HUES48 (cell line): Measurements from ENCODE around the gene MSH3.
A peak's percentile ranks its signal among the peaks of the same experiment; 100 is the strongest.

Experiments
- H3K27ac ChIP-seq: one replicate; pipeline ENCODE4 v1.7.0; 2013; ENCODE audit warnings: low read depth, low read length, inconsistent platforms
- H3K27me3 ChIP-seq: 2 replicates; pipeline ENCODE4 v1.6.1; 2013; ENCODE audit warnings: mild to moderate bottlenecking, low read length; ENCODE audit not compliant: control insufficient read depth, insufficient read depth
- H3K36me3 ChIP-seq: 2 replicates; pipeline ENCODE4 v1.6.1; 2013; ENCODE audit warnings: low read length; ENCODE audit not compliant: control insufficient read depth, insufficient read depth
- H3K4me1 ChIP-seq: 2 replicates; pipeline ENCODE4 v1.6.1; 2013; ENCODE audit warnings: mild to moderate bottlenecking, low read length; ENCODE audit not compliant: control insufficient read depth, insufficient read depth
- H3K4me3 ChIP-seq: 2 replicates; pipeline ENCODE4 v1.5.1; 2013; ENCODE audit warnings: mild to moderate bottlenecking, low read depth, low read length
- H3K9ac ChIP-seq: 2 replicates; pipeline ENCODE4 v1.6.1; 2013; ENCODE audit warnings: mild to moderate bottlenecking, low read depth, low read length, moderate library complexity
- H3K9me3 ChIP-seq: 2 replicates; pipeline ENCODE4 v1.6.1; 2013; ENCODE audit warnings: low read length; ENCODE audit not compliant: control insufficient read depth, insufficient read depth

Gene MSH3

GRCh38 chr5:80625230-80625629, 29.2 kb upstream of the MSH3 start:
- Histone ChIP-seq H3K9me3 (no peaks in the 10 kb centered on the region), H3K4me3 (no peak overlapping the region), H3K27ac (no peak overlapping the region), H3K27me3 (no peaks in the 10 kb centered on the region), H3K4me1 (no peaks in the 10 kb centered on the region), H3K9ac (no peak overlapping the region), H3K36me3 (peaks cover 9% of the 10 kb centered on the region)

GRCh38 chr5:80629281-80629680, 25.2 kb upstream of the MSH3 start:
- H3K9ac ChIP-seq, result no peak overlapping the region
- H3K27me3 ChIP-seq, result no peaks in the 10 kb centered on the region
- H3K36me3 ChIP-seq, result peaks cover 38% of the 10 kb centered on the region
- no peak overlapping the region for H3K4me3 ChIP-seq
- no peaks in the 10 kb centered on the region for H3K4me1 ChIP-seq
- no peaks in the 10 kb centered on the region for H3K9me3 ChIP-seq
- H3K27ac ChIP-seq, result no peak overlapping the region

DNA sequence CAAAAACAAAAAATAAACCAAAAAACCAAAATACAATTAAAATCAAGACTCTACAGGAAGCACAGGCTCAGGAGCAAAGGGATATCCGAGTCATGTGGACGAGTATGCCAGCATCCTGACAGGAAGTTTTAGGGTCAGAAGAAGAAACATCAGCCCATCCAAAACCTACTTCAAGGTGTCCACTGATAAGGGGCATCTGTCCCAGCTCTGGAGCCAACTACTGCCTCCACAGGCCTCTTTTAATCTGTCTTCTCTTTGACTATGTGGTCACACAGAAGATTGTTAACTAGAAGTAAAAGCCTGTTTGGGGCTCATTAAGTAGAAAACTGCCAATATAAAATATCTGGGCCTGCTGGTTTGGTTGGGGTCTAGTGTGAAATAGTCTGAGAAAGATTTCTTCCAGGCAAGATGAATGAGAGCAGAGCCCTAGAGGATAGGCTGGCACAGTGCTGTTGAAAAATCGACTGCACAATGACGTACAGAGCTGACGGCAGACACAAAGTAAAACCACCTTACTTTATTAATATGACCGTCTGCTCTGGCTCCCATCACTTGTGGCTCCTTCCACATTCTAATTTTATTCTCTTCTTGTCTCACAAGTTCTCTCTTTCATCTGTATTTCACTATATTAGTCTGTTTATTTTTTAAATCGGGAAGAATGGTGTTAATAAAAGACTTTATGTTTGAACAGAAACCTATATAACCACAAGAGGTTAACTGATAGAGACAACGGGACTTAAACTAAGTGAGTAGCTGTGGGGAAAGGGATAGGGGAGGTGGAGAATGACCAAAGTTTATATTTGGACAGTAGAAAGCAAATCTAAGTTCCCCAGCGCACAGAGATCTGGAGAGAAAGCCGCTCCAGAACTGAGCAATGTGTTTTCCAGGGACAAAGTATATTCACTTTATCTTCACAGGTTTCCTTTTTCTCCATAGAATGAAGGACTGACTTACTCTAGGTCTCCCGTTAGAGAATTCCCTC, 22.9 kb upstream of the MSH3 start:
- Histone ChIP-seq H3K9ac (no peak overlapping the region), H3K27ac (no peak overlapping the region), H3K36me3 (peaks cover 56% of the 10 kb centered on the region), H3K4me1 (no peaks in the 10 kb centered on the region), H3K9me3 (no peaks in the 10 kb centered on the region), H3K4me3 (no peak overlapping the region), H3K27me3 (no peaks in the 10 kb centered on the region)

DNA sequence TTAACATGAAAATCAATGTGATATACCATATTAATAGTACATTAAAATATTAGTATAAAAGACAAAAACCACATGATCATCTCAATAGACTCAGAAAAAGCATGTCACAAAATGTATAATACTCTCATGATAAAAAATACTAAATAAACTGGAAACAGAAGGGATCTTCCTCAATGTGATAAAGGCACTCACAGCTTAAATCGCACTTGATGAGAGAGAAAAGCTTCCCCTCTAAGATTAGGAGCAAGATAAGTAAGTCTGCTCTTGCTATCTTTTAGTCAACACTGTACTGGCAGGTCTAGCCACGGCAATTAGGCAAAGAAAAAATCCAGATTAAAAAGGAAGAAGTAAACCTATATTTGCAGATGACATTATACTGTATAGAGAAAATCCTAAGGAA, 21.8 kb upstream of the MSH3 start:
- Histone ChIP-seq H3K9me3 (no peaks in the 10 kb centered on the region), H3K4me3 (no peak overlapping the region), H3K9ac (no peak overlapping the region), H3K4me1 (no peaks in the 10 kb centered on the region), H3K27me3 (no peaks in the 10 kb centered on the region), H3K36me3 (peaks cover 67% of the 10 kb centered on the region), H3K27ac (no peak overlapping the region)

DNA sequence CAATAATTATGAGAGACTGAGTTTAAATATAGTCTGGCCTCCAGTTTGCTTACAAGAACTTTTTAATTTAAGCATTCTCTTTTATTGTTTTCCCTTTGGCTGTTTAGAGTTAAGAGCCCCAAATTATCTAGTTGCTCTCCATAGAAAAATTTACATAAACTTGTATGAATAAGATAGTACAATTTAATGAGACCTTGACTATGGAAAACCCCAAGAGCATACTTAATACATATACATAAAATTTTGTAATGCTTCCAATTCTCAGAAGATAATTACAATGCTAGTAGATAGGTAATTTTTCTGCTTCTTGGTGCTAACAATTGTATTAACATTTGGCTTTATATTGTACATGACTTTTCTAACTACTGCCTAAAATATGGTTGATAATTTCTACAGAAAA, 20.3 kb upstream of the MSH3 start:
- no peaks in the 10 kb centered on the region for H3K9me3 ChIP-seq
- no peaks in the 10 kb centered on the region for H3K4me1 ChIP-seq
- H3K36me3 ChIP-seq, result peaks cover 77% of the 10 kb centered on the region
- no peak overlapping the region for H3K27ac ChIP-seq
- H3K4me3 ChIP-seq, result no peak overlapping the region
- no peaks in the 10 kb centered on the region for H3K27me3 ChIP-seq
- H3K9ac ChIP-seq, result no peak overlapping the region

DNA sequence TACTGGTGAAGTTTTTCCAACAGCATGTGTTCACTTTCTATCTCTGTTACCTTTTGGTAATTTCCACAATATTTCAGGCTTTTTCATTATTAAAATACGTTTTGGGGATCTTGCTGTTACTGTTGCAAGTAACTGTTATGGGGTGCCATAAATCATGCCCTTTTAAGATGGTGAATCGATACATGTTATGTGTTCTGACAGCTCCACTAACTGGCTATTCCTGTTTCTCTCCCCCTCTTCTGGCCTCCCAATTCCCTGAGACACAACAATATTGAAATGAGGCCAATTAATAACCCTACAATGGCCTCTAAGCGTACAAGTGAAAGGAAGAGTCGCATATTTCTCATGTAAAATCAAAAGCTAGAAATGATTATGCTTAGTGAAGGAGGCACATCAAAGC, 13.1 kb upstream of the MSH3 start:
- H3K9ac ChIP-seq, result no peak overlapping the region
- H3K36me3 ChIP-seq, result peaks cover 79% of the 10 kb centered on the region
- H3K27ac ChIP-seq, result no peak overlapping the region
- no peak overlapping the region for H3K4me3 ChIP-seq
- no peaks in the 10 kb centered on the region for H3K4me1 ChIP-seq
- H3K9me3 ChIP-seq, result no peaks in the 10 kb centered on the region
- no peaks in the 10 kb centered on the region for H3K27me3 ChIP-seq

- H3K9ac ChIP-seq, result no peak overlapping the region
- no peak overlapping the region for H3K27ac ChIP-seq
- H3K4me1 ChIP-seq, result no peaks in the 10 kb centered on the region
- no peaks in the 10 kb centered on the region for H3K9me3 ChIP-seq
- no peak overlapping the region for H3K4me3 ChIP-seq
- H3K27me3 ChIP-seq, result no peaks in the 10 kb centered on the region
- H3K36me3 ChIP-seq, result peaks cover 48% of the 10 kb centered on the region
These were observed 9.6 kb upstream of the MSH3 start for GRCh38 chr5:80644900-80645299.

GRCh38 chr5:80646926-80647325, 7.5 kb upstream of the MSH3 start:
- H3K4me1 ChIP-seq, result no peaks in the 10 kb centered on the region
- H3K36me3 ChIP-seq, result peaks cover 31% of the 10 kb centered on the region
- no peak overlapping the region for H3K27ac ChIP-seq
- H3K9me3 ChIP-seq, result no peaks in the 10 kb centered on the region
- H3K9ac ChIP-seq, result no peak overlapping the region
- H3K27me3 ChIP-seq, result no peaks in the 10 kb centered on the region
- no peak overlapping the region for H3K4me3 ChIP-seq

DNA sequence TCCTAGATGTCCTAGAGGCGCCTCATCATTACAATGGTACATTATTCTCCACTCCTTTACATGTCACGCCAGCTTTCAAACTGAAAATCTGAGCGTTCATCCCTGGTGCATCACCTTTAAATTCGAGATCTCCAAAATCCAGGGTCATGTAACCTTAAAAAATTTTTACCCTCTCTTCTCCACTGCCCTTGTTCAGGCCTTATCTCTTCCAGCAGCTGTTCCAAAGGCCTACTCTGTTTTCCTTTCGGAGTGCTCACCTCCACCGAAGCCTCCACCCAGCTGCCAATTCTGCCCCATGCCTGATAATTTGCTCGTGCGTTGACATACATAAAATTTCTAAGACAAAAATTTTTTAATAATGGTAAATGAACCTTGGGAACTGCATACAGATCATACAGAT, 950 bp upstream of the MSH3 start:
- H3K4me3 ChIP-seq, result peak overlapping the region; percentile 89
- H3K9me3 ChIP-seq, result no peaks in the 10 kb centered on the region
- no peak overlapping the region for H3K27ac ChIP-seq
- no peaks in the 10 kb centered on the region for H3K27me3 ChIP-seq
- peaks cover 23% of the 10 kb centered on the region for H3K36me3 ChIP-seq
- peak overlapping the region; percentile 90 for H3K9ac ChIP-seq
- H3K4me1 ChIP-seq, result peaks cover 18% of the 10 kb centered on the region

DNA sequence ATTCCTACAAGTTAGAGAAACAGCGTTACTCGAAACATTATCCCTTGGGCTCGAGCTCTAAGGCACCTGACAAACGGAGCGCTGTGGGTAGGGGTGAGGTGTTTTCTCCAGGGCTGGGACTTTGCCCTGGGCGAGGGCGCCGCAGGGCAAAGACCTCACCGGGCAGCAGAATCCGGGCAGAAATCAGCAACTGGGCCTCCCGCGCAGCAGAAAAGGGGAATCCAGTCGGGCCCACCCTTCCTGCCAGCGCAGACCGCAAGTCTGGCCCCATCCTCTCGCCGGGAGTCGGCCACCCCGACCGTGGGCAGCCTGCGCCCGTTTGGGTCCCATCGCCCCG, 430 bp upstream of the MSH3 start:
- peak overlapping the region; percentile 89 for H3K4me3 ChIP-seq
- peak overlapping the region; percentile 90 for H3K9ac ChIP-seq
- no peaks in the 10 kb centered on the region for H3K27me3 ChIP-seq
- peak overlapping the region; percentile 78 for H3K27ac ChIP-seq
- peaks cover 25% of the 10 kb centered on the region for H3K36me3 ChIP-seq
- H3K9me3 ChIP-seq, result no peaks in the 10 kb centered on the region
- peaks cover 18% of the 10 kb centered on the region for H3K4me1 ChIP-seq

DNA sequence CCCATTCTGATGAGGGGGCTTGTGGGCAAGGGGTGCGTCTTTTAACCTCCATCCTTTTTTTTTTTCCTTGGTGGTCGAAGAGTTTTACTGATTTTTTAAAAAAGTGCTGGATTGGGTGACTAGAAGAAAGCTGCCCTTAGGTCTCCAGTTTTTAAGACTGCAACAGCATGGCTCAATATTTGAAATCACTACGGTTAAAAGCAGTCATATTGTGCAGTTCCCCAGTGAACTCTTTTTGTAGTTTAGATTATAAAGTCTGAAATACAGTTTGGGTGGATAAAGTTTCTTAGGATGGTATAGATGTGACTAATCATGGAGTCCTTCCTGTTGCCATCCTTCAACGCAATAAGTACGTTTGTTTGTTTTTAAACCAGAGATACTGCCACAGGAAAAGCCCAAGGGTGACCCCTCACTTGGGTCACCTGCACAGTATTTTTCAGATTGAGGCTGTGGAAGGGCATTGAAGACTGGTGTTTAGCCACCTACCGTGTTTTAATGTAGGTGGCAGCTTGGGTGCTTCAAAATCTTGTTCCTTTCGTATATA, 851 bp downstream of the MSH3 start:
- peaks cover 38% of the 10 kb centered on the region for H3K36me3 ChIP-seq
- peak overlapping the region; percentile 66 for H3K27ac ChIP-seq
- peak overlapping the region; percentile 53 for H3K9ac ChIP-seq
- no peaks in the 10 kb centered on the region for H3K9me3 ChIP-seq
- no peaks in the 10 kb centered on the region for H3K27me3 ChIP-seq
- H3K4me1 ChIP-seq, result peaks cover 18% of the 10 kb centered on the region
- peak overlapping the region; percentile 89 for H3K4me3 ChIP-seq
